Measurements from ENCODE around the gene KLF16.
A peak's percentile ranks its signal among the peaks of the same experiment; 100 is the strongest.

Gene KLF16

GRCh38 chr19:1825909-1826556, 37.3 kb downstream of the KLF16 start:
- Mint-ChIP-seq H3K27ac (peak overlapping the region; percentile 27), H3K9me3 (no peaks in the 10 kb centered on the region), H3K4me1 (ENCODE audit: low read depth) (peaks cover 4% of the 10 kb centered on the region), H3K36me3 (ENCODE audit: low read depth) (peaks cover 59% of the 10 kb centered on the region), H3K27me3 (no peaks in the 10 kb centered on the region), H3K4me3 (no peak overlapping the region)
- peak; percentile 83 for DNase-seq

GRCh38 chr19:1824252-1824622, 39.1 kb downstream of the KLF16 start:
- no peak for DNase-seq
- peaks cover 58% of the 10 kb centered on the region for H3K36me3 Mint-ChIP-seq (ENCODE audit: low read depth)
- no peaks in the 10 kb centered on the region for H3K27me3 Mint-ChIP-seq
- no peaks in the 10 kb centered on the region for H3K9me3 Mint-ChIP-seq
- no peak overlapping the region for H3K4me3 Mint-ChIP-seq
- no peak overlapping the region for H3K27ac Mint-ChIP-seq
- H3K4me1 Mint-ChIP-seq (ENCODE audit: low read depth) = peaks cover 4% of the 10 kb centered on the region

DNA sequence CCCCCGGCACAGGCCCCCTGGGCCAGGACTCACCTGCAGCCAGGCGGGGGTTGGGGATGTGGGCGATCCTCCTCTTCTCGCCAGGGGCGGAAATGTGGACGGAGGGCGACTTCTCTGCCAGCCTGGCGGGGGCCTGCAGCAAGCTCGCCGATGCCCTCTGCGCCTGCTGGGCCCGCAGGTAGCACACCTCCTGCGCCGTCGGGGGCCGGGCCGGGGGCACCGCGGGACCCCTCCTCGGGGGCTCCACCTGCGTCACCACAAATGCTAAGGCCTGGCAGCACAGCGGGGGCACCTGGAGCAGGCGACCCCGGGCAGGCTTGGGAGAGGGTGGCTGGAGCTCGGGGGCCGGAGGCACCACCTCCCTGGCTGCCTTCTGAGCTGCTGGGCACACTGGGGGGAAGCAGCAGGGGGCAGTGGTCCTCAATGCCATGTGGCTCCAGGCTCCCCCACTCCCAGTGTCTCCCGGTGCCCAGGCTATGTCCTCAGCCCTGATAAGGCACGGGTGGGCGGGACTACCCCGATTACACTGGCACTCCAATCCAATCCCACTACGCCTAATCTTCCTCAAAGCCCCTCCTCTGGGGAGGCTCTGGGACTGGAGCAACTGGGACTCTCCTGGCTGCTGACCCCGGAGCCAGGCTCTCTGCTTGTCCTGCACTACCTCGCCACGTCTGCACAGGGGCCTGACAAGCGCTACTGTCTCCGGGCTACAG, 39.7 kb downstream of the KLF16 start:
- Mint-ChIP-seq H3K4me1 (ENCODE audit: low read depth) (peaks cover 4% of the 10 kb centered on the region), H3K36me3 (ENCODE audit: low read depth) (peaks cover 57% of the 10 kb centered on the region)
- no peak for DNase-seq

GRCh38 chr19:1823020-1823419, 40.4 kb downstream of the KLF16 start:
- Mint-ChIP-seq H3K27me3 (no peaks in the 10 kb centered on the region), H3K4me3 (no peak overlapping the region), H3K9me3 (no peaks in the 10 kb centered on the region), H3K4me1 (ENCODE audit: low read depth) (peaks cover 4% of the 10 kb centered on the region), H3K27ac (no peak overlapping the region), H3K36me3 (ENCODE audit: low read depth) (peaks cover 63% of the 10 kb centered on the region)
- no peak for DNase-seq

More for the DNA sequence above, 39.7 kb downstream of the KLF16 start:
- H3K4me3 Mint-ChIP-seq = no peak overlapping the region
- no peaks in the 10 kb centered on the region for H3K9me3 Mint-ChIP-seq
- H3K27ac Mint-ChIP-seq = no peak overlapping the region
- H3K27me3 Mint-ChIP-seq = no peaks in the 10 kb centered on the region

GRCh38 chr19:1822210-1822609, 41.2 kb downstream of the KLF16 start:
- Mint-ChIP-seq H3K27me3 (no peaks in the 10 kb centered on the region), H3K4me3 (no peak overlapping the region), H3K27ac (no peak overlapping the region), H3K4me1 (ENCODE audit: low read depth) (peaks cover 4% of the 10 kb centered on the region), H3K36me3 (ENCODE audit: low read depth) (peaks cover 71% of the 10 kb centered on the region), H3K9me3 (no peaks in the 10 kb centered on the region)
- DNase-seq = no peak

- H3K9me3 Mint-ChIP-seq = no peaks in the 10 kb centered on the region
- no peak overlapping the region for H3K4me3 Mint-ChIP-seq
- no peak for DNase-seq
- H3K36me3 Mint-ChIP-seq (ENCODE audit: low read depth) = peaks cover 81% of the 10 kb centered on the region
- H3K27me3 Mint-ChIP-seq = no peaks in the 10 kb centered on the region
- H3K27ac Mint-ChIP-seq = no peak overlapping the region
- no peaks in the 10 kb centered on the region for H3K4me1 Mint-ChIP-seq (ENCODE audit: low read depth)
These were observed 43.8 kb downstream of the KLF16 start for GRCh38 chr19:1819341-1820255.

- Mint-ChIP-seq H3K9me3 (no peaks in the 10 kb centered on the region), H3K36me3 (ENCODE audit: low read depth) (peaks cover 72% of the 10 kb centered on the region), H3K27ac (no peak overlapping the region), H3K27me3 (no peaks in the 10 kb centered on the region), H3K4me3 (no peak overlapping the region), H3K4me1 (ENCODE audit: low read depth) (peaks cover 2% of the 10 kb centered on the region)
- no peak for DNase-seq
These were observed 44.7 kb downstream of the KLF16 start for GRCh38 chr19:1818549-1819195.

- DNase-seq = no peak
- no peaks in the 10 kb centered on the region for H3K27me3 Mint-ChIP-seq
- H3K9me3 Mint-ChIP-seq = no peaks in the 10 kb centered on the region
- no peak overlapping the region for H3K27ac Mint-ChIP-seq
- no peak overlapping the region for H3K4me3 Mint-ChIP-seq
- H3K36me3 Mint-ChIP-seq (ENCODE audit: low read depth) = peaks cover 65% of the 10 kb centered on the region
- H3K4me1 Mint-ChIP-seq (ENCODE audit: low read depth) = peaks cover 10% of the 10 kb centered on the region
These were observed 45.7 kb downstream of the KLF16 start for GRCh38 chr19:1817553-1818179.

- H3K27me3 Mint-ChIP-seq = no peaks in the 10 kb centered on the region
- peaks cover 56% of the 10 kb centered on the region for H3K36me3 Mint-ChIP-seq (ENCODE audit: low read depth)
- H3K4me1 Mint-ChIP-seq (ENCODE audit: low read depth) = peaks cover 14% of the 10 kb centered on the region
- no peak for DNase-seq
- H3K27ac Mint-ChIP-seq = no peak overlapping the region
- H3K4me3 Mint-ChIP-seq = no peak overlapping the region
- no peaks in the 10 kb centered on the region for H3K9me3 Mint-ChIP-seq
These were observed 46.7 kb downstream of the KLF16 start for GRCh38 chr19:1816530-1817298.

GRCh38 chr19:1815605-1816529, 47.5 kb downstream of the KLF16 start:
- DNase-seq = no peak
- Mint-ChIP-seq H3K36me3 (ENCODE audit: low read depth) (peaks cover 47% of the 10 kb centered on the region), H3K4me3 (no peak overlapping the region), H3K9me3 (no peaks in the 10 kb centered on the region), H3K27me3 (no peaks in the 10 kb centered on the region), H3K27ac (no peak overlapping the region), H3K4me1 (ENCODE audit: low read depth) (peaks cover 19% of the 10 kb centered on the region)

- Mint-ChIP-seq H3K4me1 (ENCODE audit: low read depth) (peaks cover 19% of the 10 kb centered on the region), H3K9me3 (no peaks in the 10 kb centered on the region), H3K4me3 (no peak overlapping the region), H3K27ac (no peak overlapping the region), H3K27me3 (no peaks in the 10 kb centered on the region), H3K36me3 (ENCODE audit: low read depth) (peaks cover 39% of the 10 kb centered on the region)
- no peak for DNase-seq
These were observed 48.4 kb downstream of the KLF16 start for GRCh38 chr19:1814833-1815604.

DNA sequence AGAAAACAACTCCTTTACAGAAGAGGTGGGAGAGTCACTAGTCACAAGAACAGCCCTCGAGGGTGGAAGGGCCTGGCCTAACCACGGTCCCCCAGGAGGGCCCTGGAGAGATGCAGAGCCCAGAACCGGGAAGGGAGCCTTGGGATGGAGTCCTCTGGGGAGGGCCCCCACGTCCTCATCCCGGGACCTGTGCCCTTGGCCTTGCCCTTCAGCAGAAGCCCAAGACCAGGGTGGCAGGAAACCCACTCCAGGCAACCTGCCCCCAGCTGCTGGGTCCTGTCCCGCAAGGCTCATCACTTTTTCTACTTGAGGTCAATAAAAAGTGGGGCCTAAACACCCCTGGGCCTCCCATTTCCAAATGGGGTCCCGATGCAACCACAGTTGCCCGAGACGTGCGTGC, 49.0 kb downstream of the KLF16 start:
- peaks cover 37% of the 10 kb centered on the region for H3K36me3 Mint-ChIP-seq (ENCODE audit: low read depth)

More for the DNA sequence above, 49.0 kb downstream of the KLF16 start:
- Mint-ChIP-seq H3K27me3 (no peaks in the 10 kb centered on the region), H3K9me3 (no peaks in the 10 kb centered on the region), H3K4me3 (no peak overlapping the region), H3K27ac (no peak overlapping the region), H3K4me1 (ENCODE audit: low read depth) (peaks cover 19% of the 10 kb centered on the region)
- no peak for DNase-seq

Data from activated T-cell treated with anti-CD3 and anti-CD28 coated beads, Interleukin-2, amount 50 U/mL, for 24 hours (primary cell).